ENCODE results near the gene ARFIP1.
"Not testable (repeated sequence)": the region's sequence is repeated elsewhere in the genome, so short reads cannot be mapped to it uniquely, and the experiment has no call there.

ARFIP1 gene

GRCh38 chr4:152898133-152898532 lies 118.4 kb downstream of the ARFIP1 start:
- DNase-seq (ENCODE audit: low spot score), result not testable (repeated sequence)

DNA sequence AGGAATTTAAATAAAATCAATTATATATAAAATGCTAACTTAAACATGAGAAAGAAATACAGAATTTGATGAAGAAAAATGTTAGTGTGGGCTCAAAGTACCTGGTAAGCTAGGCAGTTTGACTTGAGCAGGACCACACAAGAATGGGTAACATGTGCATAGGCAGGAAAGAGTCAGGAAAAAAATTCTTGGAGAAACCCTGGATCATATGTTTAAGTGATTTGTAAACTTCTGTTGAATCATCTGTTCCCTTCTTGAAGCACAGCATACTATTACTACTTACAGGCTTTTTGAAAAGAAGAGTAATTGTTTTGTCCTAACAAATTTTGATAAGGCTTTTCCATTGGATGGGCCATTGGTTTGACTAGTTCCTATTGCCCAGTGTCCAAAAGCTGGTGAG lies 118.9 kb downstream of the ARFIP1 start:
- no peak for DNase-seq (ENCODE audit: low spot score)

- no peak for DNase-seq (ENCODE audit: low spot score)
Observed at GRCh38 chr4:152900395-152900794, 120.6 kb downstream of the ARFIP1 start.

DNA sequence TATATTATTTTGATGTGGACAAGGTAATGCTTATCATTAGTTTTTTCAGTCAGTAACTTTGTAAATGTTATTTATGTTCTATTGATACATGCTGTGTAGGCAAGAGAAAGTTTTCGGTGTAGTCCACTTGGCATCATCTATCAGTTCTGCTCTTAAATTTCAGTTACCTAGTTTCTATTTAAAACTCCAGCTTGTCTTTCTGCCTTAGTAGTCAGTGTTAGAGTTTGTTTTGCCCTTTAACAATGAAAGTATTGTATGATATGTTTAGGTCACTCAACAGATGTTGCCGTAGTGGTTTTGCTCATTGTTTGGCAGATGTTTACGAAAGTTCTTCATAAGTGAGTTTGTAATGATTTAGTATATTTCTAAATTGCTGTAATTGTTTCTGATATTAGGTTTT lies 121.5 kb downstream of the ARFIP1 start:
- DNase-seq (ENCODE audit: low spot score), result peak; percentile 70

DNA sequence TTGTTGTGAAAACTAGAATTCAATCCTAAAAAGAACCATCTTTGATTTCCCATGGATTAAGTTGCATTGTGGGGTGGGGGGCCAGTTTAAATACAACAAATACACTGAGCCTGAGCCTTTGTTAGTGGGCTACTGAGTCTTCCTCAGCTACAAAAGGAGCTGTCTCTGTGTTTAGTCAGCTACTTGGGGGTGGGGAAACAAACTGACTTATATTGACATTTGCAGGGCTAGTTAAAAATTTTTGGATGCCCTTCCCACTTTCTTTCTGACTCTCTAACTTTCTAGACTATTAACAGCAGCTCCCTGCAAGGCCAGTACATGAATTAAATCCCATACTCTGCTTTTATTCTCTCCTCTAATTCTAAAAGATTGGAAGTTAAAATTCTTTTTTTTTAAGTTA lies 123.9 kb downstream of the ARFIP1 start:
- no peak for DNase-seq (ENCODE audit: low spot score)

DNA sequence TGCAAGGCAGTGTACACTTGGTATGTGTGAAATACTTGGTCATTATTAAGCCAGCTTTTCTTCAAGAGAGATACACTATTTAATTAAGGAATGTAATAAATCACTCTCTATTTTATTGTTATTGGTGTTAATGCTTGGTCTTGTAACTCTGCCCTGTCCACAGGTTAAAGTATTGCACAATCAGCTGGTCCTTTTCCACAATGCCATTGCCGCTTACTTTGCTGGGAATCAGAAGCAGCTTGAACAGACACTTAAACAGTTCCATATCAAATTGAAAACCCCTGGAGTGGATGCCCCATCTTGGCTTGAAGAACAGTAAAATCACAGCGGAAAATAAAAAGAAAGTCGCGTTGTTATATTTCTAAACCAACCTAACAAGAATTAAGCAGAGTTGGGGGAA lies 130.1 kb downstream of the ARFIP1 start:
- no peak for DNase-seq (ENCODE audit: low spot score)

DNA sequence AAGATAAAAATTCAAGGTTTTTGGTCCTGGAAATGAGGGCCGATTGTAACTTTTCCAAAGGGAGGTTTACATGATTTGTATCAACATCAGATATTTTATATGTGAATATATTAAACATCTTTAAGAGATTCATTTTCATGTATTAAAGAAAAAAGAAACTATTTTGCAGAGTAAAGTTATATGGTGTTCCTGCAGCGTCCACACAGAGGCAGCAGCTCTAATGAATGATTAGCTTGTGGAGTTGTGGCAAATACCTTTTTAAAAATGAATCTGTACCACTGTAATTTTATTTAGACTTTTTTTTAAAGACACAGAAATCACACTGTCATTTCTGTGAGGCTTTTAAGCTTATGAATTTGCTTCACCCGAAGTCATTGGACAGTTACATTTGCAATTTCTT lies 130.8 kb downstream of the ARFIP1 start:
- DNase-seq (ENCODE audit: low spot score), result no peak

DNA sequence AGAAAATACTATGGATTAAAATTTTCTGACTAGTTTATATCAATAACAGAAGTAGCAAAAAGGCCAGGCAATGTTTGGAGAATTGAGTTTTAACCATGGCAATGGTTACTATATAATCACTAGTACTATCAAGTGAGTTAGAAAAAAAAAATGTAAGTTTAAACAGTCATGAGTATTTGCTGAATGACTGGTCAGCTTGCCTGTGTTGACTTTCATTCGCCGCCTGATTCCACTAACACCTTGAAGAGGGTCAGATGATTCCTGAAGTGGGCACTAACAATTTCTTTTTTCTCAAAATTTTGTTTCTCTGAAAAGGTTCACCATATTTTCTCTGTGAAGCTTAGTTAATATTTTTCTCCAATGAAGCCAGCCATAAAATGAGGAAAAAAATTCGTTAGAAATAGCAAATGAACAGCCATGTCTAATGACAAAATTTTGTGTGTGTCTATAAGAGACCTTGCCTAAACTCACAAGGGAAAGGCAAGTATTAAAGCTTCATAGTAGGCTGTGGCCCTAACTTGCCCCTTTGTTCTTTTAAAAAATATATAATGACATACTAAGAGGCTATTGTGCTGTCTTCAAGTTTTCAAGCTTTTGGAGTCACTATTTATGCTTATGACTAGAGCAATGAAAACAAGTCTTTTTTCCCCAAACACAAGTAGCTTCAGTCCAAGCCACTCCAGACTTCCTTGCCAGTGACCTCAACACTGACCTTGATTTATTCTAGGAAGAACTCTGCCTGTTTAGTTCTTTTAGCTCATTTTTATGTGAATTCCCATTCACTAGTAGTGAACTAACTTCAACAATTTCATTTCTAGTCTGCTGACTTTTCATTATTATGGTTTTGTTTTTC lies 138.0 kb downstream of the ARFIP1 start:
- DNase-seq (ENCODE audit: low spot score), result no peak

DNA sequence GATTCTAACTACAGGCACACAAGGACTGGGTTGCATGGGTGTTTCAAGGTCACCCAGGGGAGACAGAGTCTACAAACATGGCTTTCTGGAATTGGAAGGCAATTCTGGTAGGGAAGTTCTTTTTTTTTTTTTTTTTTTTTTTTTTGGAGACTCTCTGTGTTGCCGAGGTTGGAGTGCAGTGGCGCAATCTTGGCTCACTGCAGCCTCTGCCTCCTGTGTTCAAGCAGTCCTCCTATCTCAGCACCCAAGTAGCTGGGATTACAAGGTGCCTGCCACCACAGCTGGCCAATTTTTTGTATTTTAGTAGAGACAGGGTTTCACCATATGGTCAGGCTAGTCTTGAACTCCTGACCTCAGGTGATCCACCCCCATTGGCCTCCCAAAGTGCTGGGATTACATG lies 140.1 kb downstream of the ARFIP1 start:
- no peak for DNase-seq (ENCODE audit: low spot score)

DNA sequence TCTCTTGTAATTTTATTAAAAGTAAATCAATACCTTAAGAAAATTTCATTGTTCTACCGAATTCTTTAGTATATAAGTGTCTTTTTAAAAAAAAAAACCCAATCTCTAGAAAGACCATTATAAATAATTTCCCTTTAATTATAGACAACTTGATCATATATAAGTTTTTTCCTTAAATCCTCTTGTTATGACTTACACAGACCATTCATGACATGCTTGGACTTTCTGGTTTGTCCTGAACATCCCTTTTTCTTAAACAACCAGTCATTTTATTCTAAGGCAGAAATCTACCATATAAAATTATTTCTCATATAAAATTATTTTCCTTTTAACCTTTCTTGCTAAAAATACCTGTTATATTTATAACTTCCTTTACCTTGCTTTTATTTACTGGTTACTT lies 141.0 kb downstream of the ARFIP1 start:
- DNase-seq (ENCODE audit: low spot score), result no peak

DNA sequence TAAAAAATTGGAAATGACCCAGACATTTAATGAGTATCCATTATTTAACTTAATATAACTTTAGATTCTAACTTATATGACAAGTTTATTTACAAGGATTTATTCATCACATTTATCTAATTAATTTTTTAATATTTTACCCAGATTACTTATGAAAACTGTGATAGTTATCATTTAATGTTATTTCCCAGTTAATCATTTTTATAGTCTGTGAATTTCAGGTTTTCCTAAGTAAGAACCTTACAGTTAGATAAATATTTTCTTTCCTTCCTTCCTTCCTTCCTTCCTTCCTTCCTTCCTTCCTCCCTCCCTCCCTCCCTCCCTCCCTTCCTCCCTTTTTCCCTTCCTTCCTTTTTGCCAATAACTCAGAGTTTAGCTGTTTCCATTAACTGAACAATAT lies 141.5 kb downstream of the ARFIP1 start:
- DNase-seq (ENCODE audit: low spot score), result no peak

- no peak for DNase-seq (ENCODE audit: low spot score)
Observed at GRCh38 chr4:152925851-152926250, 146.1 kb downstream of the ARFIP1 start.

- no peak for DNase-seq (ENCODE audit: low spot score)
Observed at GRCh38 chr4:152926959-152927358, 147.2 kb downstream of the ARFIP1 start.

DNA sequence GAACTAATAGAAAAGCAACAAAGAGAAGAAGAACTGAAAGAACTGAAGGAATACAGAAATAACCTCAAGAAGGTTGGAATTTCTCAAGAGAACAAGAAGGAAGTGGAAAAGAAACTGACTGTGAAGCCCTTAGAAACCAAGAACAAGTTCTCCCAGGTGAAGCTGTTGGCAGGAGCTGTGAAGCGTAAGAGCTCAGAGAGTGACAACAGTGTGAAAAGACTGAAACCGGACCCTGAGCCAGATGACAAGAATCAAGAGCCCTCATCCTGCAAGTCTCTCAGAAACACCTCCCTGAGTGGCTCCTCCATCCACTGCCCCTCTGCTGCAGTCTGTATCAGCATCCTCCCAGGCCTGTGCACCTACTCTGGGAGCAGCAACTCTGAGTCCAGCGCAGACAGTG lies 148.0 kb downstream of the ARFIP1 start:
- no peak for DNase-seq (ENCODE audit: low spot score)

DNA sequence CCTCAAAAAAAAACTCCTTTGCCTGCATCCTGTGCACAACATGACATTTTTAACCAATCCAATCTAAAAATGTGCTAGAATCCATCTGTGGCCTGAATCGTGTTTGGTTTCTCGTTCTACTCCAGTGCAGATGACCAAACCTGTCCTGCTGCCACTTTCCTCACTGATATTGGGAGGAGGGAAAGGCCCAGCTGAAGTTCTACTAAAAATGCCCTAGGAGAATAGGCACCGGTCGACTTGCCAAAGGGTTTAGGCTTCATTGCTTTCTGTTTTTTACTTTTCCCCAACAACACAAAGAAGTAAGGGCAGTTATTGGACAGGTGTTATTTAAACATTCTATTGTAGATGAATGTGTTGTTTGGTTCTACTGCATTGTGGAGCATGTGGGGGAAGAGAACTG lies 148.5 kb downstream of the ARFIP1 start:
- DNase-seq (ENCODE audit: low spot score), result no peak

DNA sequence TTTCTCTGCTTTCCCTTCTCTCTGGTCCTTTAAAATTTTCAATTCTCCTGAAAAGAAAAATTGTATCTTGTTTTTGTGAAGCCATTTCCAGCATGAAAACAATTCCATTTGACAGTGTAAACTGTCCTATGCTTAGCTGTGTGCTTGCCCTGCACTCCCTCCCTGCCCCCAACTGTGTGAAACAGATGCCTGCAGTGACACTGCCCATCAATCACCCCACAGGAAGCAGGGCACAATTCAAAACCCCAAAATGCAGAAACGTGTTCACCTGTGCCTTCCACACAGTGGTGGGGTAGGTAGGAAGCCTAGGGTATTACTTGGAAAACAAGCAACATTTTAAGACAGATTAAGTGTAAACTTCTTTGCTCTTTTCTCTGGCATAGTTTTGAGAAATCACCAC lies 150.1 kb downstream of the ARFIP1 start:
- DNase-seq (ENCODE audit: low spot score), result no peak

DNA sequence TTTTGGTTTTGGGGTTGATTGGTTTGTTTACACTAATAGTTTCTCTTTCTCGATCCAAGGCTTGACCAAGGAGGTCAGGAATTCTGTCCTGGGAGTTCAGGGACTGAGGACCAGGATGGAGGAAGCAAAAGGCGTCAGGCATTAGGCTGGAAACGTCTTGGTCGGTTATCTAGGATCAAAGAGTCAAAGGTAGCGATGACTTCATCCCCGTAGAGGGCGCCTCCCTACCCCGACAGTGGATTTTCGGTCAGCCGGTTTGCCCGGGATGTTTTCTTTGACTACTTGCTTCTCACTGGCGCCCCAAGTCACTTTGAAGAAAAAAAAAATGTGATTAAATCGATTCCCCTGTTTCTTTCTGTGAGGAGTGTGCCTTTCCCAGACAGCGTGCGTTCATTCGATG lies 155.4 kb downstream of the ARFIP1 start:
- DNase-seq (ENCODE audit: low spot score), result no peak

GRCh38 chr4:152935631-152936445 lies 156.1 kb downstream of the ARFIP1 start, which contains the start of gene FHDC1:
Gene FHDC1, plus strand, starts transcription at chr4:152936323. Its CDS starts 6,735 bp downstream, at chr4:152943058.
- no peak for DNase-seq (ENCODE audit: low spot score)

DNA sequence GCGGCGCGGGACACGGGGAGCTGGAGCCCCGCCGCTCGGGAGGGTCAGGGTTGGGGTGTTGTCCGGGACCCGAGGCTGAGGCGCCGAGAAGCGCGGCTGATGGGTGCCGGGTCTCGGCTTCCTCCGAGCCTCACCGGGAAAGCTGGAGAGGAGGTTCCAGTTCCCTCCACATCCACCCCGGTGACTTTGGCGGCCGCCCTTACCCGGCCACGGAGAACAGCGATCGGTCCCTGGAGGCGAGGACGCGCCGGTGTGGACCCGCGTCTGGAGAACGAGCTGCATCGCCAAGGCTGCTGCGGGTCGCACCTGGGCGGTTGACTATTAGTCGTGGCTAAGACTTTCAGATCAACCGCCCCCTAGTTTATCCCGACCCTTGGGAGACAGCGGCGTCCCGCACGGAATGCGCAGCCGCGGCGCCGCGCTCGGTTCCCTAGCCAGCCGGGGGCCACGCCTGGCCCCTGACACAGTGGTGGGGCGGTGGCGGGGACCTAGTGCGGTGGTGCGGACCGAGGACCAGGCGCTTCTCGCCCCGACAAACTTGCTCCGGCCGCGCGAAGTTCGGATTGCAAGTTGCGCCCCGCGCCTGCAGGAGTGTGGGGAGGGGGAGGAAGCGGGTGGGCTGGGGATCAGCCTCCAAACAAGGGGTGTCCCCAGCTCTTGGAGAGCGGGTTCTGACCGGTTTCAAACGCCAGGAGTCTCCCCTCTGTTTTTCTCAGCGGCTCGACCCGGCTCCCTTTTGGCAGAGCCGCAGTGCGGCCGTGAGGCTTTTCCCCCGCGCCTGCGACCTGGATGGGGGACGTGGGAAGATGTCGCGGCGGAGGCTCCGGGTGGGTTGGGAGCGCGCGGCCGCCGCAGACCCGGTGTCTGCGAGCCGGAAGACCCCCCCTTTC lies 156.9 kb downstream of the ARFIP1 start:
- DNase-seq (ENCODE audit: low spot score), result no peak

GRCh38 chr4:152937336-152938236 lies 157.8 kb downstream of the ARFIP1 start:
- peak; percentile 29 for DNase-seq (ENCODE audit: low spot score)

All from globus pallidus (tissue), 1 donor.